IMR-90 (cell line): ENCODE data around the gene SLC12A7. TPM values are rescaled to one million over a fixed set of nuclear protein-coding genes. Genes with fewer than 3 reads are reported as not detected.

Source experiments
- ATAC-seq: fragments of 200-7000 bp; cut with Tn5 transposase; 2 replicates; pipeline ENCODE4 v1.9.1; 2020; ENCODE audit warnings: low read depth, mild to moderate bottlenecking, moderate library complexity
- BruUV-seq: library from RNA; stranded (reverse); fragments of 400-500 nt; replicated peaks from 2 replicates; lab custom pipeline; 2021; lab: Mats Ljungman, UMichigan
- CTCF ChIA-PET: fragments of 300-600 bp; formaldehyde crosslinking; extraction: SDS; loops from one replicate; lab custom pipeline; 2021; ENCODE audit warnings: antibody characterized with exemption; lab: Yijun Ruan, JAX
- POLR2A ChIA-PET: fragments of 300-600 bp; sonication (Branson Sonifier 250); formaldehyde crosslinking; loops from one replicate; lab custom pipeline; 2022; ENCODE audit warnings: antibody characterized with exemption; ENCODE audit not compliant: unreplicated experiment; lab: Charles Lee
- DNase-seq: peaks from one replicate; pipeline ENCODE4 v3.0.0; 2013
- H2AFZ ChIP-seq: replicated peaks from 2 replicates; pipeline ENCODE3; 2013; ENCODE audit warnings: low read length, mild to moderate bottlenecking; ENCODE audit not compliant: poor library complexity
- H2AK5ac ChIP-seq: 2 replicates; pipeline ENCODE4 v1.6.1; 2013; ENCODE audit warnings: low read depth, low read length, inconsistent platforms
- H2AK9ac ChIP-seq: replicated peaks from 2 replicates; pipeline ENCODE3; 2013; ENCODE audit warnings: mild to moderate bottlenecking, low read depth, low read length, moderate library complexity; ENCODE audit not compliant: poor library complexity
- H2BK120ac ChIP-seq: 2 replicates; pipeline ENCODE4 v1.6.1; 2013; ENCODE audit warnings: low read depth, low read length, inconsistent platforms
- H2BK15ac ChIP-seq: 3 replicates; pipeline ENCODE4 v1.6.1; 2013; ENCODE audit warnings: low read depth, low read length, inconsistent platforms
- H2BK20ac ChIP-seq: 2 replicates; pipeline ENCODE4 v1.6.1; 2013; ENCODE audit warnings: low read depth, mild to moderate bottlenecking, inconsistent platforms, low read length, moderate library complexity
- H2BK5ac ChIP-seq: 2 replicates; pipeline ENCODE4 v1.6.1; 2013; ENCODE audit warnings: mild to moderate bottlenecking, low read depth, low read length, inconsistent platforms; ENCODE audit not compliant: poor library complexity, severe bottlenecking
- H3K14ac ChIP-seq: replicated peaks from 2 replicates; pipeline ENCODE4 v1.6.1; 2013; ENCODE audit warnings: low read depth, low read length, inconsistent platforms
- H3K18ac ChIP-seq: 2 replicates; pipeline ENCODE4 v1.6.1; 2013; ENCODE audit warnings: low read depth, low read length, control low read depth
- H3K23ac ChIP-seq: 2 replicates; pipeline ENCODE4 v1.6.1; 2013; ENCODE audit warnings: low read depth, low read length, inconsistent platforms
- H3K27ac ChIP-seq: 2 replicates; pipeline ENCODE4 v1.5.1; 2013; ENCODE audit warnings: mild to moderate bottlenecking, control low read depth, low read length; ENCODE audit not compliant: insufficient read depth
- H3K27me3 ChIP-seq: 2 replicates; pipeline ENCODE4 v1.6.1; 2013; ENCODE audit warnings: low read length; ENCODE audit not compliant: control insufficient read depth, insufficient read depth
- H3K36me3 ChIP-seq: 2 replicates; pipeline ENCODE4 v1.6.1; 2013; ENCODE audit warnings: low read length, mixed read lengths; ENCODE audit not compliant: control insufficient read depth, insufficient read depth
- H3K4ac ChIP-seq: 2 replicates; pipeline ENCODE4 v1.6.1; 2013; ENCODE audit warnings: low read depth, low read length, inconsistent platforms
- H3K4me1 ChIP-seq: 2 replicates; pipeline ENCODE4 v1.6.1; 2013; ENCODE audit warnings: low read length, mixed read lengths; ENCODE audit not compliant: control insufficient read depth, insufficient read depth
- H3K4me2 ChIP-seq: 2 replicates; pipeline ENCODE4 v1.6.1; 2013; ENCODE audit warnings: low read depth, mild to moderate bottlenecking, control low read depth, low read length, moderate library complexity
- H3K4me3 ChIP-seq: 2 replicates; pipeline ENCODE4 v1.5.1; 2013; ENCODE audit warnings: low read depth, mild to moderate bottlenecking, control low read depth, low read length, moderate library complexity; ENCODE audit not compliant: insufficient read depth
- H3K56ac ChIP-seq: 2 replicates; pipeline ENCODE4 v1.6.1; 2013; ENCODE audit warnings: low read length, inconsistent platforms; ENCODE audit not compliant: insufficient read depth; ENCODE audit errors: extremely low read depth
- H3K79me1 ChIP-seq, 2 experiments: 2 replicates each; pipeline ENCODE4 v1.6.1; 2013; ENCODE audit warnings: low read length in 2 of 2, inconsistent platforms in 1 of 2, low read depth in 1 of 2
- H3K9ac ChIP-seq: 2 replicates; pipeline ENCODE4 v1.6.1; 2013; ENCODE audit warnings: low read depth, low read length, control low read depth
- H3K9me1 ChIP-seq: 2 replicates; pipeline ENCODE4 v1.6.1; 2013; ENCODE audit warnings: low read length, inconsistent platforms; ENCODE audit not compliant: insufficient read depth
- H3K9me3 ChIP-seq: 2 replicates; pipeline ENCODE4 v1.6.1; 2013; ENCODE audit warnings: low read length; ENCODE audit not compliant: control insufficient read depth, insufficient read depth
- H4K20me1 ChIP-seq: 2 replicates; pipeline ENCODE4 v1.6.1; 2013; ENCODE audit warnings: low read length, inconsistent platforms; ENCODE audit not compliant: insufficient read depth
- H4K5ac ChIP-seq: 2 replicates; pipeline ENCODE4 v1.6.1; 2013; ENCODE audit warnings: mild to moderate bottlenecking, low read depth, low read length, control low read depth
- H4K8ac ChIP-seq, 2 experiments: 2 replicates each; pipeline ENCODE4 v1.6.1; 2013; ENCODE audit warnings: low read depth in 2 of 2, low read length in 2 of 2, control low read depth in 1 of 2, inconsistent platforms in 1 of 2
- H4K91ac ChIP-seq: 2 replicates; pipeline ENCODE4 v1.6.1; 2013; ENCODE audit warnings: low read depth, low read length, inconsistent platforms; ENCODE audit not compliant: insufficient read depth
- BHLHE40 ChIP-seq: fragments of 150-350 bp; IDR thresholded peaks from 2 replicates; pipeline ENCODE4 v1.6.1; 2016; ENCODE audit warnings: mild to moderate bottlenecking, low read depth, low read length
- CEBPB ChIP-seq: IDR thresholded peaks from 2 replicates; pipeline ENCODE4 v1.6.1; 2012; ENCODE audit warnings: low read depth, low read length, improper control_type of control experiment
- CHD1 ChIP-seq: IDR thresholded peaks from 2 replicates; pipeline ENCODE4 v1.6.1; 2012; ENCODE audit warnings: low read depth, low read length, improper control_type of control experiment
- FOS ChIP-seq: fragments of 150-350 bp; IDR thresholded peaks from 2 replicates; pipeline ENCODE4 v1.6.1; 2016; ENCODE audit warnings: low read depth, low read length
- MAFK ChIP-seq: IDR thresholded peaks from 2 replicates; pipeline ENCODE4 v1.6.1; 2012; ENCODE audit warnings: low read depth, low read length, improper control_type of control experiment
- MAZ ChIP-seq: IDR thresholded peaks from 2 replicates; pipeline ENCODE4 v1.6.1; 2012; ENCODE audit warnings: low read depth, mild to moderate bottlenecking, low read length, improper control_type of control experiment, moderate library complexity, borderline replicate concordance
- MXI1 ChIP-seq: IDR thresholded peaks from 2 replicates; pipeline ENCODE4 v1.6.1; 2012; ENCODE audit warnings: low read depth, mild to moderate bottlenecking, low read length, moderate library complexity, borderline replicate concordance
- NFE2L2 ChIP-seq: fragments of 150-350 bp; IDR thresholded peaks from 2 replicates; pipeline ENCODE4 v1.6.1; 2016; ENCODE audit warnings: low read depth, mild to moderate bottlenecking, low read length
- POLR2A ChIP-seq: IDR thresholded peaks from 2 replicates; pipeline ENCODE4 v1.6.1; 2012; ENCODE audit warnings: mild to moderate bottlenecking, low read depth, low read length
- RAD21 ChIP-seq: IDR thresholded peaks from 2 replicates; pipeline ENCODE4 v1.6.1; 2012; ENCODE audit warnings: low read length, improper control_type of control experiment
- RCOR1 ChIP-seq: IDR thresholded peaks from 2 replicates; pipeline ENCODE4 v1.6.1; 2012; ENCODE audit warnings: mild to moderate bottlenecking, low read length, improper control_type of control experiment; ENCODE audit not compliant: insufficient replicate concordance
- RFX5 ChIP-seq: IDR thresholded peaks from 2 replicates; pipeline ENCODE4 v1.8.0; 2012; ENCODE audit warnings: low read depth, mild to moderate bottlenecking, low read length, moderate library complexity
- SMC3 ChIP-seq: fragments of 150-350 bp; IDR thresholded peaks from 2 replicates; pipeline ENCODE4 v1.6.1; 2016; ENCODE audit warnings: low read depth, mild to moderate bottlenecking, antibody characterized with exemption, low read length, moderate library complexity
- WGBS, 2 experiments: methylation state at CpG; one replicate each; pipeline versions ENCODE4 v1.1.5 to v1.1.7; 2013; ENCODE audit warnings: missing lambda C conversion rate in 2 of 2; ENCODE audit not compliant: insufficient read length in 1 of 2; ENCODE audit errors: extremely low coverage in 2 of 2; 5-methylcytosine and 5-hydroxymethylcytosine counted together
- dilution Hi-C: fragments of 300-500 bp; cut with HindIII; formaldehyde crosslinking; loops from one replicate; pipeline ENCODE4 v1.14.3; 2018; ENCODE audit warnings: low sequenced_read_pairs; ENCODE audit not compliant: unreplicated experiment
- in situ Hi-C: fragments of 300-500 bp; cut with MboI; formaldehyde crosslinking; loops from 3 replicates; pipeline ENCODE4 v1.14.3; 2019; ENCODE audit warnings: low sequenced_read_pairs, inconsistent platforms, mixed read lengths
- intact Hi-C: fragments of 100-400 bp; cut with micrococcal nuclease; formaldehyde crosslinking; loops from 2 replicates; pipeline ENCODE4 v1.10.0; 2022
- polyA plus RNA-seq, 3 experiments: library from polyadenylated mRNA; depleted of rRNA; stranded (reverse); fragments of >200 nt; gene quantifications; 2 replicates each; pipeline ENCODE4 v1.2.3, GENCODE V29; 2012; ENCODE audit warnings: low replicate concordance in 1 of 3
- total RNA-seq: library from RNA; depleted of rRNA; stranded (reverse); fragments of >200 nt; gene quantifications from 2 replicates; pipeline ENCODE4 v1.2.3, GENCODE V29; 2012
- TF ChIP-seq, protein P1 (sequence below): conservative IDR thresholded peaks from 2 replicates; pipeline ENCODE4 v1.5.1; 2012; ENCODE audit warnings: mild to moderate bottlenecking, low read depth, low read length, improper control_type of control experiment
- TF ChIP-seq, protein P2 (sequence below): fragments of 150-350 bp; IDR thresholded peaks from 2 replicates; pipeline ENCODE4 v1.6.1; 2016; ENCODE audit warnings: low read depth, mild to moderate bottlenecking, low read length, moderate library complexity, borderline replicate concordance
- TF ChIP-seq, protein P3 (sequence below): fragments of 150-350 bp; IDR thresholded peaks from 2 replicates; pipeline ENCODE4 v1.6.1; 2017; ENCODE audit warnings: mild to moderate bottlenecking, antibody characterized with exemption, low read length, low read depth

Gene SLC12A7
- total and polyA plus RNA-seq, 2 of the 4 experiments (the other 2 are of a cell fraction), result 3.0 to 6.1 TPM

DNA sequence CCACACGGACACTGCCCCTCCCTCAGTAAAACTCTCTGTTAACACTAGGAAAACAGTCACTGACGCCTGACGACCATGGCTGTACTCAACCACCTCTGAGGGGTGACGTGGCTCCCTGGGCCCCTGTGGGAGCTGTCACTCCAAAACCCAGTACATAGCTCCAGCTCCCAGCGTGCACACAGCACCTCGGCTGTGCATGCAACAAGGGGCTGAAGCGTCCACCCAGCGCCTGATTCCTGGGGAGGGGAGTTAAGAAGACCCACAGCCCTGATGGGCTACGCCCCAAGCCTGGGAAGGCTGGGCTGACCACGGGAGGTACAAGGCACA, 36.3 kb downstream of the SLC12A7 start:
- ATAC-seq, result no peak
- no peak overlapping the region for H3K23ac ChIP-seq
- H3K4ac ChIP-seq, result no peak overlapping the region
- no TSS peak for BruUV-seq
- intact Hi-C loops (no loop called here), in situ Hi-C loops (no loop called here), dilution Hi-C loops (no loop called here)
- no peaks in the 10 kb centered on the region for H3K27me3 ChIP-seq
- no peaks in the 10 kb centered on the region for H3K9me3 ChIP-seq
- H2BK15ac ChIP-seq, result no peak overlapping the region
- WGBS, 2 experiments, result 89% methylated on average over 5 of the region's 10 CpGs; no CpG with 5 or more reads in 1 of the 2 experiments
- no peak overlapping the region for H3K9ac ChIP-seq
- H3K36me3 ChIP-seq, result peaks cover 21% of the 10 kb centered on the region; the same call in 1 of the 2 replicates
- no peak overlapping the region for H4K8ac ChIP-seq
- no peaks in the 10 kb centered on the region for H3K79me1 ChIP-seq
- H2AFZ ChIP-seq, result no peak overlapping the region
- no peak for DNase-seq
- no peak overlapping the region for H3K4me2 ChIP-seq
- H3K14ac ChIP-seq, result no peak overlapping the region
- no peak overlapping the region for H4K91ac ChIP-seq
- no peaks in the 10 kb centered on the region for H3K4me1 ChIP-seq
- no peak overlapping the region for H2AK9ac ChIP-seq
- CTCF ChIA-PET, result no interaction called here
- H2BK120ac ChIP-seq, result no peak overlapping the region
- H3K4me3 ChIP-seq, result no peak overlapping the region
- no peak overlapping the region for H3K18ac ChIP-seq
- no peaks in the 10 kb centered on the region; the same call in 1 of the 2 replicates for H4K20me1 ChIP-seq
- no peak overlapping the region for H3K27ac ChIP-seq
- no peak overlapping the region for H4K5ac ChIP-seq
- no peaks in the 10 kb centered on the region; the same call in 1 of the 2 replicates for H3K9me1 ChIP-seq
- POLR2A ChIA-PET, result no interaction called here
- no peak overlapping the region for H2BK5ac ChIP-seq
- no peak overlapping the region for H2AK5ac ChIP-seq
- no peak for TF ChIP-seq CEBPB
- TF ChIP-seq RCOR1, result no peak
- no peak for TF ChIP-seq MAZ
- TF ChIP-seq NFE2L2, result no peak
- no peak for TF ChIP-seq RAD21
- TF ChIP-seq, protein P1, sequence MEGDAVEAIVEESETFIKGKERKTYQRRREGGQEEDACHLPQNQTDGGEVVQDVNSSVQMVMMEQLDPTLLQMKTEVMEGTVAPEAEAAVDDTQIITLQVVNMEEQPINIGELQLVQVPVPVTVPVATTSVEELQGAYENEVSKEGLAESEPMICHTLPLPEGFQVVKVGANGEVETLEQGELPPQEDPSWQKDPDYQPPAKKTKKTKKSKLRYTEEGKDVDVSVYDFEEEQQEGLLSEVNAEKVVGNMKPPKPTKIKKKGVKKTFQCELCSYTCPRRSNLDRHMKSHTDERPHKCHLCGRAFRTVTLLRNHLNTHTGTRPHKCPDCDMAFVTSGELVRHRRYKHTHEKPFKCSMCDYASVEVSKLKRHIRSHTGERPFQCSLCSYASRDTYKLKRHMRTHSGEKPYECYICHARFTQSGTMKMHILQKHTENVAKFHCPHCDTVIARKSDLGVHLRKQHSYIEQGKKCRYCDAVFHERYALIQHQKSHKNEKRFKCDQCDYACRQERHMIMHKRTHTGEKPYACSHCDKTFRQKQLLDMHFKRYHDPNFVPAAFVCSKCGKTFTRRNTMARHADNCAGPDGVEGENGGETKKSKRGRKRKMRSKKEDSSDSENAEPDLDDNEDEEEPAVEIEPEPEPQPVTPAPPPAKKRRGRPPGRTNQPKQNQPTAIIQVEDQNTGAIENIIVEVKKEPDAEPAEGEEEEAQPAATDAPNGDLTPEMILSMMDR, result no peak
- TF ChIP-seq, protein P2, sequence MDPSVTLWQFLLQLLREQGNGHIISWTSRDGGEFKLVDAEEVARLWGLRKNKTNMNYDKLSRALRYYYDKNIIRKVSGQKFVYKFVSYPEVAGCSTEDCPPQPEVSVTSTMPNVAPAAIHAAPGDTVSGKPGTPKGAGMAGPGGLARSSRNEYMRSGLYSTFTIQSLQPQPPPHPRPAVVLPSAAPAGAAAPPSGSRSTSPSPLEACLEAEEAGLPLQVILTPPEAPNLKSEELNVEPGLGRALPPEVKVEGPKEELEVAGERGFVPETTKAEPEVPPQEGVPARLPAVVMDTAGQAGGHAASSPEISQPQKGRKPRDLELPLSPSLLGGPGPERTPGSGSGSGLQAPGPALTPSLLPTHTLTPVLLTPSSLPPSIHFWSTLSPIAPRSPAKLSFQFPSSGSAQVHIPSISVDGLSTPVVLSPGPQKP, result no peak
- TF ChIP-seq SMC3, result no peak
- TF ChIP-seq FOS, result no peak
- no peak for TF ChIP-seq CHD1
- no peak for TF ChIP-seq BHLHE40
- no peak for TF ChIP-seq MAFK
- TF ChIP-seq MXI1, result no peak
- TF ChIP-seq RFX5, result no peak
- TF ChIP-seq, protein P3, sequence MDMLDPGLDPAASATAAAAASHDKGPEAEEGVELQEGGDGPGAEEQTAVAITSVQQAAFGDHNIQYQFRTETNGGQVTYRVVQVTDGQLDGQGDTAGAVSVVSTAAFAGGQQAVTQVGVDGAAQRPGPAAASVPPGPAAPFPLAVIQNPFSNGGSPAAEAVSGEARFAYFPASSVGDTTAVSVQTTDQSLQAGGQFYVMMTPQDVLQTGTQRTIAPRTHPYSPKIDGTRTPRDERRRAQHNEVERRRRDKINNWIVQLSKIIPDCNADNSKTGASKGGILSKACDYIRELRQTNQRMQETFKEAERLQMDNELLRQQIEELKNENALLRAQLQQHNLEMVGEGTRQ, result no peak
- no peak for TF ChIP-seq POLR2A
- H3K56ac ChIP-seq, result no peak overlapping the region
- H2BK20ac ChIP-seq, result no peak overlapping the region
